HG03469 (cell line): ENCODE measurements around the gene PLEKHA1.

ENCODE experiments used
- ATAC-seq: cut with Tn5 transposase; IDR thresholded peaks from one replicate; pipeline ENCODE4 v1.9.1; 2021; ENCODE audit warnings: mild to moderate bottlenecking, moderate library complexity, moderate number of reproducible peaks; ENCODE audit not compliant: unreplicated experiment

The PLEKHA1 gene

DNA sequence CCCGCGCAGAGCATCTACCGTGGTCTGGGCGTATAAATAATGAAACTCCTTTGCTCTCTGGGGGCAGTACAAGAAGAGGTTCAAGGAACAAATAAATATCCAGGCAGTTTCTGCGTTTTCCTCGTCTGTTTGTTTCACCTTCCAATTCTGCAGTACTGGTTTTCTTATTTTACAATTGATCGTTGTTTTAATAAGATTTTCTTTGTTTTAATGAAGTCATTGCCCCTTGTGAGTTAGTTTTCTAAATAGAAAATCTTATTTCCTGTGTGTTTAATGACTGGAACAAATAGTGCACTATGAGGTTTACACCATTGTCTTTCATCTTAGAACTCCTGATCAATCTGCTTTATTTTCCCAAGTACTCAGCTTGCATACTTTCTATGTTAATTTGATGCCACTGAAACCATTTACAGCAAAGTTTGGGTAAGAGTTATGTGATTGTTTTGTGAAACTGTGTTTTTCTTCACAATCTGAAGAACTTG is 1.2 kb downstream of the PLEKHA1 start:
- no peak for ATAC-seq

DNA sequence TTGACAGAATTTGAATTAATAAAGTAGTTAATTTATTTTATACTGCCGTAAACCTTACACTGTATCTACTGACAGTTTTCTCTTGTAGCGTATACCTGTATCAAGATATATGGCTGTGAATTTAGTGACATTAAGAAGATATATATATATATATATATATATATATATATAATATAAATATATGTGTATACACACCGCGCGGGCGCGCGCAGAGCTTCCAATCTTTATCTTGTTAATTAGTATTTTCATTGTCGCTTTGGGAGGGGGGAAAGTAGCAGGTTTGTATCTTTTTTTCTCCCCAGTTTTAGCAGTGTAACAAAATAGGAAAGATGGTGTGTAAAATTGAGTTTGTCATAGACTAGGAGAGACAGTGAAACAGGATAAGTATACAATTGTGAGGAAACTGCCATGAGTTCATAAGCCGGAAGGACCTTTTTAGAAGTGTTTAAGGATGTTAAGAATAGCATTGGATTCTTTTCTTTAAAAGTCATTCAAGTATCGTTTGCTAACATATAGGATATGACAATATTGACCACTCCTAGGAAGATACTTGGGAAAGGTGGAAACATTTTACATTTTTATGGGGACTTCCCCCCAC is 2.0 kb downstream of the PLEKHA1 start:
- ATAC-seq = no peak

GRCh38 chr10:122379041-122379440 is 4.5 kb downstream of the PLEKHA1 start:
- no peak for ATAC-seq

- no peak for ATAC-seq
Observed at GRCh38 chr10:122379537-122379936, 5.0 kb downstream of the PLEKHA1 start.

- ATAC-seq = no peak
Observed at GRCh38 chr10:122380703-122381102, 6.2 kb downstream of the PLEKHA1 start.

- no peak for ATAC-seq
Observed at GRCh38 chr10:122381680-122382079, 7.2 kb downstream of the PLEKHA1 start.

GRCh38 chr10:122386514-122386913 is 12.0 kb downstream of the PLEKHA1 start:
- no peak for ATAC-seq

DNA sequence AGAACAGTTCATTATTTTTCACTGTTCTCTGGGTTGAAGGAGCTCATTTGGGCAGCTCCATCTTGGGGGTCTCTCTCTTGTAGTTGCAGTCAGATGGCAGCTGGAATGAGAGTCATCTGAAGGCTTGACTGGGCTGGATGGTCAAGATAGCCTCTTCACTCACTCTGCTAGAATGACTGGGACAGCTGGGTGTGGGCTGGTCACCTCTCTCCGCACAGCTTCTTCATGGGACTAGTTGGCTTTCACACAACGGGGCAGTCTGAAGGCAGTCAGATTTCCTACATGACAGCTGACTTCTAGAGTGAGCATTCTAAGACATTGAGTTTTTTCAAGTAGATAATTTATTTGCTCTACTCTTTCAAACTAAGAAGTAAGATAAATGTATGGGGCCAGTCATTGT is 13.1 kb downstream of the PLEKHA1 start:
- ATAC-seq = no peak

DNA sequence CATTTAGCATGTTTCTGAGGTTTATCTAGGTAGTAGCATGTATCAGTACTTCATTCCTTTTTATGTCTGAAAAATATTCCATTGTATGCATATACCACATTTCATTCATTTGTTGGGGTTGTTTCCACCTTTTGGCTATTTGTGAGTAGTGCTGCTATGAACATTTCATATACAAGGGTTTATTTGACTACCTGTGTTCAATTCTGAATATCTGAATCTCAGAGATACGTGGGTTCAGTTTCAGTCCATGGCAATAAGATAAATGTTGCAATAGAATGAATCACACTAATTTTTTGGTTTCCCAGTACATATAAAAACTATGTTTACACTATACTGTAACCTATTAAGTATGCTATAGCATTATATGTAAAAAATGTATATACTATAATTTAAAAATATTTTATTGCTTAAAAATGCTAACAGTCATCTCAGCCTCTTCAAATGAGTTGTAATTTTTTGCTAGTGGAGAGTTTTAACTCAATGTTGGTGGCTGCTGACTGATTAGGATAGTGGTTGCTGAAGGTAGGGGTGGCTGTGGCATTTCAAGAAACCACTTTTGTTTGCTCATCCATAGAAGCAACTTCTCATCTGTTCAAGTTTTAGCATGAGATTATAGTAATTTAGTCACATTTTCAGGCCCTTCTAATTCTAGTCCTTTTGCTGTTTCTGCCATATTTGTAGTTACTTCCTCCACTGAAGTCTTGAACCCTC is 13.9 kb downstream of the PLEKHA1 start:
- ATAC-seq = no peak

GRCh38 chr10:122390271-122390670 is 15.8 kb downstream of the PLEKHA1 start:
- no peak for ATAC-seq

- ATAC-seq = no peak
Observed at GRCh38 chr10:122390679-122391078, 16.2 kb downstream of the PLEKHA1 start.

DNA sequence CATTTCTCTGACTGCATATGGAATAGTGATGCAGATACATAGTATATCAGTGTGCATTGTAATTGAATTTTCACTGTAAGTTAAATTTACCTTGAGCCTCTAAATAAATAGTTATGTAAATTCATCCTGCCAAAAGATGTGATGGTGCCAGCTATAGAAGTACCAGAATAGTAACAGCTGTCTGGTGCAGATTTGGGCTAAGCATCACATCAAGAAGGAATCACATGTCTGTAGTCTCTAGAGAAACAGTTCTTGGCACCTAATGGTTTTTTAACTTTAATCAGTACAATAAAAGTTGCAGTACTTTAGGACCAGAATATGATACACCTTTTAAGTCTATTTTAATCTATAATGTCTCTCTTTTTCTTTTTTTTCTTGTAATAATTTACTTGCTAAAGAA is 17.4 kb downstream of the PLEKHA1 start:
- no peak for ATAC-seq

DNA sequence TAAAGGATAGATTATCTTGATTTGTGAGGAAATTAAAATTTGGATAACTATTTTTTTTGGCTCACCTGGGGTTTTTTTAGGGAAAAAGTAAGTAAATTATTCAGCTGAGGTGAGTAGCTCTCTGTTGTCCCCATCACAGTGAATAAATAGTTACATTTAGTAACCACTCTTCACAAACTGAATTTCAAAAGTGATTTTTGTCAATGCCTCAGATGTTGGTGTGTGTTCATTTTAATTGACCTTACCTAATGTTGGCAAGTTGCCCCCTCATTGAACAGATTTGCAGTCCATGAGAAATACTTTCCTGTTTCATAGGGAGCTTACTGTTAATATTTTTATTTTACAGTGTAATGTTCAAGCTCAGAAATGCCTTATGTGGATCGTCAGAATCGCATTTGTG is 18.3 kb downstream of the PLEKHA1 start:
- ATAC-seq = no peak

DNA sequence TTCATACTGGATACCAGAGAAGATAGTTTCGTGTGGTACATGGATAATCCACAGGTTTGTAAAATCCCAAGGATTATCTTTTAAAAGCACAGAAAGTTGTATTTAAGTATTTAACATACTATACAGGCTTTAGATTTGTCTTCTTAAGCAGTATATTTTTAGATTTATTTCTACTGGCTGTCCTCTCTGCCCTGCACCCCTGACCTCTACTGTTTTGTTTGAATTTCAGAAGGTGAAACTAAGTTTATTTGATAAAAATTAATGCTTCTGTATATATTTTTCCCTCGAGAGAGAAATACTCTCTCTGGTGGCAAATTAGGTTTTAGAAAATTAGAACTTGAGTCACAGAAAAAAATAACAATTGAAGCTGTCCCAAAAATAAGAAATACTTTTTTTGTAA is 18.8 kb downstream of the PLEKHA1 start:
- ATAC-seq = no peak

GRCh38 chr10:122402548-122403131 is 28.1 kb downstream of the PLEKHA1 start:
- no peak for ATAC-seq

GRCh38 chr10:122404576-122404975 is 30.1 kb downstream of the PLEKHA1 start:
- no peak for ATAC-seq

DNA sequence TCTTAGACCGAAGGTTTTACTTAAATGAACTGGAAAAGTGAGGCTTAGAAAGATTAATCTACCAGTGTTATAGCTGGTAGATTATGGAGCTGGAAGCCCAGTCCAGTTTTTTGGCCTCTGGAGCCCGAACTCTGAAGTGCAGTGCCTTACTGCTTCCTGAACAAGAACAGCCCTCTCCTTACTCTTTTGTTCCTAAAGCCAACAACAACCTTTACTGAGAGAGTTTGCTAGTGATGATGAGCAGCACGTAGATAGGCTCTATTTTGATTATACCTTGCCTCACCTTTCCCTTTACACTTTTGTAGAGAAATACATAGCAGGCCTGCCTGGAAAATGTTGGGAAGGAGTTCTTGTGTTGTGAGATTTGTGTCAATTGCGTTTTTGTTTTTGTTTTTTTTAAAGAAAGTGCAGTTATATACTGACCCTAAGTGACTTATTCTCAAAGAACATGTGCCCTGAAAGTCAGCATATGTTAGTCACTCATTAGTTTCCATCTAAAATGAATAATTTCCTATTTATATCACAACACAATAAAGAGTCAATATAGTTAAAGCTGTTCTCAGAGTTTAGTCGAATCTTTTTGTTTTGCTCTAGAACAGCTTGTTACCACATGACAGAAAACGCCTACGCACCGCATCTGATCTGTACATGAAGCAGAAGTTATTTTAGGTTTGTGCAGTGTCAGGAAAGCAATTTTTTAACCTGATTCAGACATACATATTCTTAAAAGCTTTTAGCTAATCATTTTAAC is 33.0 kb downstream of the PLEKHA1 start:
- no peak for ATAC-seq

GRCh38 chr10:122413327-122413726 is 38.8 kb downstream of the PLEKHA1 start:
- ATAC-seq = no peak

GRCh38 chr10:122417667-122418066 is 43.2 kb downstream of the PLEKHA1 start:
- no peak for ATAC-seq

DNA sequence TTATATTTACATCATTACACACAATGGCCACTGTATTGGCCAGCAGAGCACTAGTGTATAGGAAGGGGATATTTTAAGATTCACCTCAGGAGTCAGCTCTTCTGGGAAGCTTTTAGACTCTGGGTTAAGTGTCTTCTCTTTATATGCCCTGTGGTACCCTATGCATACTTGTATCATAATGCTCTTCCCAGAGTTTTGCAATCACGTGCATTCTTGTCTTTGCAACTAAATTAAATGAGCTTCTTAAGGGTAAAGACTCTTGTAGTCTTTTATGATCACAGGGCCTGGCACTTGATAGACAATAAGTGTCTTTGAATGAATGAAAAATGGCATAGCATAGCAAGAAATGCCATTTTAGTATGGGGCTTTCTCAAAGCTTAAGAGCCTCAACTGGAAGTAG is 44.5 kb downstream of the PLEKHA1 start:
- no peak for ATAC-seq

GRCh38 chr10:122419876-122420623 is 45.5 kb downstream of the PLEKHA1 start:
- no peak for ATAC-seq
